GM19468 (cell line): ENCODE results near the gene LURAP1L.

Experiments
- ATAC-seq: cut with Tn5 transposase; IDR thresholded peaks from one replicate; pipeline ENCODE4 v1.9.1; 2021; ENCODE audit warnings: mild to moderate bottlenecking, moderate library complexity, moderate number of reproducible peaks; ENCODE audit not compliant: unreplicated experiment; ENCODE audit errors: extremely low read depth

LURAP1L gene, protein sequence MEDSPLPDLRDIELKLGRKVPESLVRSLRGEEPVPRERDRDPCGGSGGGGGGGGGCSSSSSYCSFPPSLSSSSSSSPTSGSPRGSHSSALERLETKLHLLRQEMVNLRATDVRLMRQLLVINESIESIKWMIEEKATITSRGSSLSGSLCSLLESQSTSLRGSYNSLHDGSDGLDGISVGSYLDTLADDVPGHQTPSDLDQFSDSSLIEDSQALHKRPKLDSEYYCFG

DNA sequence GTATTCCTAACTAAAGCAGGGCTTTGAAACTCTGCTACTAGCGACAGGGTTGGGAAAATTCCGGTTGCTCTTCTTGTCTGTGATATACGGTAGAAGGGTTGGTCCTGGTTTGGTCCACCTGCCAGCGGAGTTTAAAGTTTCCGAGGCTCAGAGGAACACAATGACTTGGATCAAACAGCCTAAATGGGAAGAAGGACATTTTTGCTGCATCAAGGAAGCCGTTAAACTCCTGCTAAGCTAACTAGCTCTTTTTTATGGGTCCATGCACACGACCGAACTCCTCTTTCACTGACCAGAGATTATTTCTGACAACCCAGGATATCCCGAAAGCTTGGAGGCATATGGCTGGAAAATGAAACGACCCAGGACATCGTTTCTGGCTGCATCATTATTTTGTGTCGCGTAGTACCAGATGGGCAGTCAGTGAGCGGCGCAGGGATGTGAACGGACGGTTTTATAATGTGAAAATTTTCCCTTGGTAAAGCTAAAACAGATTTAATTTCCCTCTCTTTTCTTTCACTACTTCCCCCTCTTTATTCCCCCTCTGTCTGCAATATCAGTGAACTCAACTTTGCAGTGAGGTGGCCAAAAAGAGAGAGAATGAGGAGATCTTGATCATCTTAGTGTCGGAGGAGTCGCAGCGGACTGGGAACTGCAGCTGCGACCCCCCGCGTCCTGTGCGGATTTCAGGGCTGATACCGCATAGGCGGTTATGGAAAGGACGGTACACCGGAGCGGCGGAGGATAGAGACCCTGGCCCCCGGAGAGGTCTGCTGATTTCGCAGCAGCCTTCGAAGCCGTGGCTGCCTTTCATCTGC lies at the start of gene LURAP1L:
TSS of gene LURAP1L (plus strand) at position 160 of the 818 bp plus-strand sequence. CDS start 696 bp downstream, outside the sequence.
- ATAC-seq = no peak

DNA sequence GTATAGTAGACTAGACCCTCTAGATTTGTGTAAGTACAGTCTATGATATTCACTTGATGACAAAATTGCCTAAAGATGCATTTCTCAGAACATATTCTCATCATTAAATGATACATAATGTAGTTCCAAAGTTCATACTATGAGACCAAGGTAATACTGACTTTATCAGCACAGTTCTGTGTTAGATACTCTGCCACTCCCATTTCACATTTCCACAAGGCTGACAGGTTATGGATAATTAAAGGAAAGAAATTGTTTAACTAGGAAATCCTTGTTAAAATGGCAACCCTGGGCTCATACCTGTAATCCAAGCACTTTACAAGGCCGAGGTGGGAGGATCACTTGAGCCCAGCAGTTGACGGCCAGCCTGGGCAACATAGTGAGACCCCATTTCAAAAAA lies 48.0 kb upstream of the LURAP1L start:
- ATAC-seq = no peak

DNA sequence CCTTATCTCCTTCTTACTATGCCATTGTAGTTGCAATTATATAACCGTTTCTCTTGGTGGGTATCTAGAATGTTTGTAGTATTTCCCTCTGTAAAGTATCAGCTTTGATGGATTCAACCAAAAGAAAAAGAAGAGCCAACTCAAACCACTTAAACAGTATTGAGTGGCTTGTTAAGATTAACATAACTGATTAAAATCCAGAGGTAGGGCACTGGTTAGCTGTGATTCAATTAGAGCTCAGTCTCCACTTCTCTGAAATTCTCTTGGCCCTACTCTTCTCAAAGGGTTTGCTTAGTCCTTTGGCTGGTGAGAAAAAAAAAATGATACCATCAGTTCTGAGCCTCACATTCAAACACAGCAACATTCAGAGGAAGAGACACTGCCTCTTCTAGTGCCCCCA lies 44.6 kb upstream of the LURAP1L start:
- no peak for ATAC-seq

DNA sequence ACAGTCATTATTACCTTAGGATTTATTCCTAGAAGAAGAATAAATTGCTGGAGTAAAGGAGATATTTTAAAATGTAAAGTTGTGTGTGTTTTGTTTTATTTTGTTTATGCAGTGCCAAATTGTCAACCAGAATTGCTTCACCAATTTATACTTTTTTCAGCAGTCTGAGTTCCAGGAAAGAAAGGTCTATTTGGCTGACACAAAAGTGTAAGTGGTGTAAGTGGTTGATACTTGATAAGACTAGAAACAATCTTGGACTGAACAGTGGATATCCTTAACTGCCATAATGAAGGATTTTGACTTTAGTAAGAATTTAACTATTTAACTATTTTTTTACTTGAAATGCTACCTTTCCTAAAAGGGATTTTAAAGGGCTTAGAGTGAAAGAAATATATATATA lies 43.9 kb upstream of the LURAP1L start:
- ATAC-seq = no peak

DNA sequence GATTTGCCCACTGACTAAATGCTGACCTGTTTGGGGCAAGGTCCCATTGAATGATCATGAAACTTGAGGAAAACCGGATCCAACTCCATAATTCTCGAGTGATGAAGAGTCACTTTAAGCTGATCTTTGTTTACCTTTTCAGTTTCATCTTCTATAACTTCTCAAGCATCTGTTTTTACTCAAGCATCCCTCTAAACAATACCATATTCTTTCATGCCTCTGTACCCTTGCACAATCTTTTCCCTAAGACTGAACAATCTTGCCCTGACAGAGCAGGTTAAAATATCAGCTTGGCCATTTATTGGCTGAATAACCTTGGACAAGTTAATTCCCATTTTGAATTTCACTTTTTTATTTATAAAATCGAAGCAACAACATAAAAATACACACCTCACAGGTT lies 41.8 kb upstream of the LURAP1L start:
- no peak for ATAC-seq

DNA sequence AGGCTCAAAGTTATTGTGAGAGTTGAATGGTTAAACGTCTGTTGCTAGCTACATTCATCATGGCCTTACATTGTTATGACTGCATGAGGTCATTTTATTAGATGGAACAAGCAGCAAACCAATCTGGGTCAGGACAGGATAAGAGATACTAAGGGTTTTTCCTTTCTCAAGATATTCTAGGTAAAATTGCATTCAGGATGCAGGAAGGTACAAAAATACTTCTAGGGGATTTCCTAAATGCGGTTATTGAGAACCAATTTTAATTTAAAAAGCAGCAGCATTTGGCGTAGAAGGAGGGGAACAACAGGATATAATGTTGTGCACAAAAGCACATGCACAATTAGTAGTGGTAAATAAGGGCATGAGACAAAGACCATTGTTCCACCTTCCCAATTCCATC lies 39.2 kb upstream of the LURAP1L start:
- ATAC-seq = no peak

DNA sequence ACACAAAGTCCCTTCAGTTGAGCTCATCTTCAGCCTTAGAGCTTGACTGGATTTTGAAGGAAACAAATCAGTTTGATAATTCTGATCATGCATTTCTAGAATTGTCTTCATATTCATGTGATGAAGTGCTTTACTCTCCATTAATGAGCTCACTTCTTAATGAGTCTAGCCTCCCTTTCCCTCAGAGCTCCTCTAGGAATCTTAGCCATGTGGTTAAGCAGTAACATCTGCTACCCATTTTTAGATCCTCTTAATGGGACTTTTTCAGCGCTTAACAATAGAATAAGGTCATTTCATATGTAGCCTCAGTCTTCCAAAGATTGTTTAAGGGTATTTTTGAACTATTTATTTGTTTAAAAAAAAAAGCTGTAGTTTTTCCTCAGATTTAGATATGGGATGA lies 36.9 kb upstream of the LURAP1L start:
- ATAC-seq = no peak

DNA sequence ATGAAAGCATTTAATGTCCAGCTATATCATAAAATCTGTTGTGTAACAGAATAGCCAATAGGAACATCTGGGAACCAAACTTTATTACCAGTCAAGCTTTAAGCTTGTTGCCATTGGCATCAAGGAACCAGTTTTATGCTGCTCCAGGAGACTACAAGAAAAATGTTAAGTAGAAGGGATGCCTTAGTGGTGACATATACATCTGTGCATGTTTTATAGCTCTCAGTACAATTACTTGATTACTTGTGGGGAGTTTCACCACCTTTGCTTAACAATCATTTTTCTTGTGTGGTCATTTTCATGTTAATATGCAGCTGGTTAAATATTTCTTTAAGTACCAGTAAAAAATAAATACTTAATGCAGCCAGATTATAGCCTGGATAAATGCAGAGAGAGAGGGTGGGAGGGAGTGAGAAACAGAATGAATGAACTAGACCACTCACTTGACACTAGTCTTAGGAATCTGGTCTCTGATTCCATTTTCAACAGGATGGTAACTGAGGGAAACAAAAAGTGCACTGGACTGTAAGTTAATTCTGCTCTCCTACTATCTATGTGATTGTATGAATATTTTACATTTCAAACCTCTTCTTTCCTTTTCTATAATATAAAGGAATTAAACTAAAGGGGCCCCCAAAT lies 35.7 kb upstream of the LURAP1L start:
- ATAC-seq = no peak

DNA sequence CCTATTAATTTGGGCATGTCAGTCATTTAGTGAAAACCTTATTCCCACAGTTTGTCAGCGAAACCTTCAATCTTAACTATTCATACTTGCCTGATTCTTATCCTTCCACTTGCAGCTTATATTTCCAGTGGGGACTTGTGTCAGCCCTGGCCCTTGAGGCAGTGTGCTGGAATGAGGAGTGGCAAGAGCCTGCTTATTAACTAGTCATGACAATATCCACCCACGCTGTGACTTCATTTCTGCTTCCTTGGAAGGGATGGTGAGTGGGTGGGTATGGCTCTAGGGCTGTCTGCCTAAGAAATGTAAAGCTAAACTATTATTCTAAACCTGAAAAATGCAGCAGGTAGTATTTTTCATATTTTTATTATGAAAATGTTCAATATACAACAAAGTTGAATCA lies 34.0 kb upstream of the LURAP1L start:
- ATAC-seq = no peak

DNA sequence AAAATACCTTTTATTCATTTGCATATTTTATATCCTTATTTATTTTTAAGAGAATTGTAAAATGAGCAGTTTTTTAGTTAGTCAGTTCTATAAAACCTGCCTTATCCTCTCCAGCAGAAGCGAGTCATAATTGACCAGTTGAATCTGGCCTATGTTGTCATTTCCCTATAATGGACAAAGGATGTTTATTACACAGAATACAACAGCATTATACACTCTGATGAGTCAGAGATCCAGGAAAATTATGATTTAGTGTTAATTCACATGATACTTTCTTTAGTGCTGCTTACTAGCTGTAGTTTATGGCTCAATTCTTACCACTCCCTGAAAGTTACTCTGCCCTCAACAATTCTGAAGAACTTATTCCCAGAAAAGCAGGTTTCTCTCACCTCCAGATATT lies 26.8 kb upstream of the LURAP1L start:
- ATAC-seq = no peak

DNA sequence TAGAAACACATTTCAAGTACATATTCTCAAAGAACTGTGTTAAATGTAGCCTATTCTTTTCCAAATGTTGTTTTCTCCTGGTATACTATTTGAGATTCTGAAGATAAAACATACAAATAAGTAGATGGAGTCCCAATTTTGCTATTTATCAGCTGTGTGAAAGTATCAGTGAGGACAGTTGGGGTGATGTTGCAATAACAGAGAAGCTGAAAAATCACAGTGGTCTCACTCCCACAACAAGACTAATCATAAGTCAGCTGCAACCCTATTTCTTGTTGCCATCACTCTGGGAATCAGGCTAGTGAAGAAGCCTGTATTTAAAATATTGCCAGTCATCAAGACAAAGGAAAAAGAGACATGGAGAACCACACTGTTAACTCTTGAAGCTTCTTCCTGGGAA lies 25.9 kb upstream of the LURAP1L start:
- ATAC-seq = no peak

DNA sequence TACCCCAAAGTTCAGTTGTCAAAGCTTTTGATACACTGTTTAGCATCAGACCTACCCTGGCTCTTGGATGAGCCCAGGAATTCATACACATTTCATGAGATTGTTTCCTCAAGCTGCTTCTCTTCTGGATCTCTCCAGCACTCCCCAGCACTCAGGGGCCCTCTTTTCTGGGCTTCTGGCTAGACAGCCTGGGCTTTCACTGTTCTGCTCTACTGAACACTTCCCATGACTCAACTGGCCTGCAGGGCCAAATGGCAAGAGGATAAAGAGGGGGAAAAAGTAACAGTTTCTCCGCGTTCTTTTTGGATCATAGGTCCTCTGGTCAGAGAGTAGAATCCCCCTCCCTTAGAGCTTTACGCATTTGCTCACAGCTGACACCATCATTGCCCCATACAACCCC lies 20.9 kb upstream of the LURAP1L start:
- no peak for ATAC-seq

DNA sequence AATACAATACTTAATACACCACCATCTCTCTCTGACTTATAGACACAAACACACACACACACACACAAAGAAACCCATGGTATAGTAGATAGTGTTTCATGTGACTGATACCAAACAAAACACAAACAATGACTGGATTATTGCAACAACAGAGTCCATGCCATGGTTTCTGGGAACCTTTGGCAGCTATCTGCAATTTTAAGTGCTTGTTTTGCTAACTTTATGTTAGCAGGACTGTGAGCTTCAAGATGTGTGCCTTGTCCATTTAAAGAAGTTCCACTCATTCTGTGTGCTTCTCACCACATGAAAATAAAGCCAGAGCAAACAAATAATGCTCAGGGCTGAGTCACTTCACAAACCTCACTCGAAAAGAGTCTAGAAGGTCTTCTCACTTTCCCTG lies 15.1 kb upstream of the LURAP1L start:
- ATAC-seq = no peak

DNA sequence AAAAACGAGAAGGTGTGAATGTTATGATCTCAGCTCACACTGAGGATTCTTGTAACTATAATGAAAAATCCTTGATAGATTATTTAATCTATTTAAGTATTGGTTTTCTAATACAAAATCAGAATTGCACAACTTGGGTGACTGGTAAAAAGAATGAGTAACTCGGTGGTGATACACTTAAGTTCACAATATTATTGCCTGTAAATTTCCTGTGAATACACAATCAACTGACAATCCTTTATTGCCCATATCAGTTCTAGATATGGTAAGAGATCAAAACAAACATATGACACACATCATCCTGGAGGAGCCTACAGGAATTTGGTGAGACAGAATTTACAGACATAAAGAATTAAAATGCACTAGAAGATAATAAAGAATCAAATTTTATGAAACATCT lies 14.1 kb upstream of the LURAP1L start:
- no peak for ATAC-seq

DNA sequence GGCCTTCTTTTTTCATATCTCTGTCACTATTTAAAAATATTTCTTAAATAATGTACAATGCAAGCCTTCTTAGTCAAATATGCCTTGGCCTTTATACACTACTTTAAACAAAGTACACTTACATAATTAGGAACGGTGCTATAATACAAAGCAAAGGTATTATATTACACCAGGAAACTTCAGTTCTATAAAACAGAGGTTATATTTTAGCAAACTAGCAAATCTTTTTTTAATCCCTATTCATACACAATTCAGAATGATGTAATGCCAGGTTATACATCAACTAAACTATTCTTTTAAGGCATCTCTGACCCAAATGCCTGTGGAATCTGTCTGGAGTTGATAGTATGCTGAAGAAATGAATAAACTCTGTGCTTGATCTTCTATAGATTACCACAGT lies 10.7 kb upstream of the LURAP1L start:
- ATAC-seq = no peak

DNA sequence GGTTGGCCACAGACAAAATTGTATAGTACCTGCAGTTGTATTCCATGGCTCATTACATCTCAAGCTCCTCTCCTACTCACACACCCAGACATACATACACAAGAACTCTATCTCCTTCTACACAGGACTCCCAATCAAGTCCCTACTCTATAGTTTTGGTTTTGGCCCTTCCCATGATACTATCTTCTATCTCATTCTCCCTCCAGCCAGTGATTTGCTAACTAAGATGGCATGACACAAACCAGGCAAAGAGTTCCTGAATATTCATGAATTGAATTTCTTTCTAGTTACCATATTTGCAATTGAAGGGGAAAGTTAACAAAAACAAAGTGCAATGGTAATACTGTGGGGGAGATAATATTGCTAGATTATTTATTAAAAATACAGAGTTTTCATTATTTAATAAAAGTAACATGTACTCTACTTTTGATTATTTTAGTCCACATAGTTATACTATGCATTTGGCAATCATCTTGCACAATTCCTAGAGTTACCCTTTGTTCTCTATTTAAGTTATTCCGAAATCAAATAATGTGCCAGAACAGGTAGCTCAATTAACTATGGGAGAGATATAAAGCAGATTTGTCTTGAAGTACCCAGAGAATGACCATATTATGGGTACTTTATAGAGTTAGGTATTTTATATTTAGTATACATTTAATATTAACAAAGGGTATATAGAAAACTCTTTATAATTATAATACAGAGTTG lies 9.6 kb upstream of the LURAP1L start:
- ATAC-seq = no peak

DNA sequence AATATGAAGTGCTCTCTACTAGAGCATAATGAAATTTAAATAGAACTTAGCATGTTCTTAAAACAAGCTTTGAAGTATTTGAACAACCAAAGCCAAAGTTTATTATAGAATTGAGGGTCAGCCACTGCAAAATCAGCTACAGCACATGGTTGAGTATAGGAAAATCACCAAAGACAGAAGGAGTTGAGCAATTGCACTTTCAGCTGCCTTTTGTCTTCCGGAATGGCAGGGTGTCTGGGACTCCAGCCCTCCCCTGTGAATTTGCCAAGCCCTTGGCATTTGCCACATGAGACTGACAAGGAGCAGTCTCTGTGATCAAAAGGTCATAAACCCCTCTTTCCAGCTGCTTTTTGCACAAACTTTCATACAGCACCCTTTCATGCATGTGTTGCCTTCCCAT lies 8.5 kb upstream of the LURAP1L start:
- ATAC-seq = no peak

DNA sequence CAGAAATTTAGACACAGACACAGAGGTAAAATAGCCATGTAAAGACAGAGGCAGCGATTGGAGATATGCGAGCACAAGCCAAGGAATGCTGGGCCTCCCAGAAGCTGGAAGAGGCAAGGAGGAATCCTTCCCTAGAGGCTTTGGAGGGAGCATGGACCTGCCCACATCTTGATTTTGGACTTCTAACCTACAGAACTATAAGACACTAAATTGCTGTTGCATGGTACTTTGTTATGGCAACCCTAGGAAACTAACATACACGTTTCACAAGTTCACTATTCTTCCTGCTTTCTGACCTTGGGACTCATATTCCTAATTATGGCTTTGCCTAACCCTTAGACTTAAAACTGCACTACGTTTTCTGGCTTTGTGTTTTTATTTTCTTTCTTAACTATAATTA lies 4.6 kb upstream of the LURAP1L start:
- ATAC-seq = no peak

DNA sequence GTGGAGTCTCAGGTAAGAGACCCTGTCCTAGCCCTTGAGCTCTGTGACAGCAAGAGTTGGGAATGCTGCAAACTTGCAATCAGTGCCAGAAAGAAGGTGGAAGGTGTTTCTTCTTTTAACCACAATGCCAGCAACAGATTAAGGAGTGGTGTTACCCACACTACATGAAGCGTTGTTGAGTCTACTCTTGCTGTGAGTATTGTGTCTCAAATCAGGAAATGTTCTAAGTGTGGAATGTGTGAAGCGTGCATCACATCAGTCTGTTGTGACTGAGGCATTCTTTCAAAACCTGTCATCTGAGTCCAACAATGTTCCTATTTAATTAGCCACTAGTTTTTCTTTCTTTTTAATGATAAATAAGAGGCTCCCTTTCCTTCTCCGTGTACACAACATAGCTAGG lies 2.9 kb upstream of the LURAP1L start:
- no peak for ATAC-seq

DNA sequence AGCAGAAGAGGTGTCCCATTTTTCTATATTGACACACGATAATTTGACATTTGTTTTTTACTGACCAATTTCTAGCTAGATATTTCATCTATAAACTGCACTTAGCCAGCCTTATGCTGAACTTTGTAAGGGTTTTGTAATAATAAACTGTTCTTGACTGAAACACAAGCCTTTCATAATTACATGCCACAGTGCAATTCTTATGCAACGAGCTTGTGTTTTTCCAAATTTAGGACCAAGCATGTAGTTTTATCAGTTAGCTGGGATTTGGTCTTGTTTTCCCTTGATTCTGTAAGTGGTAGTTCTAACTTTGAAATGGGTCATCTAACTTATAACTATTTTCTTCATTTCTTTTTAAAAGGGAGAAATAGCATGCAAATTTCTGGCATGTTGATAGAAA lies 1.3 kb upstream of the LURAP1L start:
- ATAC-seq = no peak
